K562 (cell line): ENCODE measurements around the gene CUTA. TPM values are rescaled to one million over a fixed set of nuclear protein-coding genes. Genes with fewer than 3 reads are reported as not detected.

Experiments used
- ARNT ChIP-seq, 2 experiments: fragments of 450-650 bp; IDR thresholded peaks; 2 replicates each; pipeline ENCODE4 v1.6.1; 2016; ENCODE audit warnings: mild to moderate bottlenecking in 1 of 2
- CTCF ChIP-seq, 3 experiments: IDR thresholded peaks in 2 of 3; conservative IDR thresholded peaks in 1 of 3; 2 replicates each; pipeline ENCODE4 v1.5.1; 2011 to 2012; ENCODE audit warnings: low read length in 3 of 3, mild to moderate bottlenecking in 3 of 3, control low read depth in 2 of 3, improper control_type of control experiment in 1 of 3, inconsistent platforms in 1 of 3, low read depth in 1 of 3, mixed read lengths in 1 of 3, moderate library complexity in 1 of 3; ENCODE audit not compliant: insufficient read depth in 2 of 3
- DLX4 ChIP-seq: fragments of 250-450 bp; sonication (Bioruptor Pico); IDR thresholded peaks from 2 replicates; pipeline ENCODE4 v1.6.1; 2021; ENCODE audit warnings: mild to moderate bottlenecking
- E2F4 ChIP-seq: sonication (generic); formaldehyde crosslinking; IDR thresholded peaks from 2 replicates; pipeline ENCODE4 v1.8.0; 2022; ENCODE audit warnings: mild to moderate bottlenecking, low read depth, missing genetic modification reagents
- HCFC1 ChIP-seq: IDR thresholded peaks from 2 replicates; pipeline ENCODE4 v1.6.1; 2012; ENCODE audit warnings: low read depth, low read length, improper control_type of control experiment
- HNRNPL ChIP-seq: fragments of 200-400 bp; formaldehyde crosslinking; IDR thresholded peaks from 2 replicates; pipeline ENCODE4 v1.6.1; 2017; ENCODE audit warnings: low read depth, mild to moderate bottlenecking, low read length
- MEF2D ChIP-seq: conservative IDR thresholded peaks from 2 replicates; pipeline ENCODE4 v1.6.1; 2016; ENCODE audit warnings: low read depth, missing genetic modification characterization, missing compliant biosample characterization
- MYBL2 ChIP-seq, 2 experiments: fragments of 450-650 bp in 1 of 2; sonication (generic) in 1 of 2; formaldehyde crosslinking in 1 of 2; IDR thresholded peaks; 2 replicates each; pipeline versions ENCODE4 v1.6.1 to v1.8.1; 2017 to 2022; ENCODE audit warnings: borderline replicate concordance in 1 of 2, inconsistent platforms in 1 of 2, low read depth in 1 of 2, mild to moderate bottlenecking in 1 of 2, missing genetic modification reagents in 1 of 2, moderate library complexity in 1 of 2
- NCOA2 ChIP-seq, 2 experiments: fragments of 450-650 bp; IDR thresholded peaks; 2 replicates each; pipeline ENCODE4 v1.6.1; 2018; ENCODE audit warnings: mild to moderate bottlenecking in 2 of 2, moderate library complexity in 1 of 2; ENCODE audit not compliant: partially characterized antibody in 2 of 2
- RBM34 ChIP-seq: fragments of 200-400 bp; formaldehyde crosslinking; IDR thresholded peaks from 2 replicates; pipeline ENCODE4 v1.6.1; 2018; ENCODE audit warnings: low read length, borderline replicate concordance; ENCODE audit not compliant: insufficient read depth
- TSC22D4 ChIP-seq: fragments of 450-650 bp; IDR thresholded peaks from 2 replicates; pipeline ENCODE4 v1.6.1; 2016; ENCODE audit warnings: missing genetic modification characterization, missing biosample characterization, control low read depth
- ZNF124 ChIP-seq: sonication (generic); formaldehyde crosslinking; IDR thresholded peaks from 2 replicates; pipeline ENCODE4 v1.8.1; 2022; ENCODE audit warnings: missing genetic modification reagents
- ZNF589 ChIP-seq: fragments of 200-800 bp; sonication (Bioruptor generic); IDR thresholded peaks from 2 replicates; pipeline ENCODE4 v1.6.1; 2016; ENCODE audit warnings: low read depth, missing genetic modification characterization, missing compliant biosample characterization
- ZNF766 ChIP-seq: fragments of 200-800 bp; sonication (Bioruptor generic); conservative IDR thresholded peaks from 2 replicates; pipeline ENCODE4 v1.6.1; 2016; ENCODE audit warnings: missing genetic modification characterization, missing compliant biosample characterization
- polyA plus RNA-seq, 8 experiments: library from polyadenylated mRNA; depleted of rRNA in 4 of 8; stranded (reverse) in 5 of 8; unstranded in 3 of 8; fragments of >200 nt; fragmentation: Nextera tagmentation in 2 of 8; fragmentation: Illumina TruSeq in 1 of 8; extraction: Ambion mirVana in 2 of 8; extraction: Trizol in 1 of 8; gene quantifications; 2 replicates each; pipeline versions ENCODE4 v1.2.1 to v1.2.3, GENCODE V29; 2011 to 2014; ENCODE audit warnings: inconsistent platforms in 1 of 8, missing spikeins in 1 of 8
- total RNA-seq, 7 experiments: library from RNA; depleted of rRNA in 6 of 7; stranded (reverse); fragments of >200 nt in 6 of 7; fragmentation: Illumina TruSeq in 2 of 7; extraction: Trizol in 2 of 7; gene quantifications; 2 replicates each; pipeline versions ENCODE4 v1.2.1 to v1.2.3, GENCODE V29; 2011 to 2021; ENCODE audit warnings: low replicate concordance in 1 of 7

CUTA gene
- total and polyA plus RNA-seq, 9 of the 15 experiments (the other 6 are each of a cell fraction or from before 2014, with no cell fraction given) = 166 to 682 (median 310) TPM

DNA sequence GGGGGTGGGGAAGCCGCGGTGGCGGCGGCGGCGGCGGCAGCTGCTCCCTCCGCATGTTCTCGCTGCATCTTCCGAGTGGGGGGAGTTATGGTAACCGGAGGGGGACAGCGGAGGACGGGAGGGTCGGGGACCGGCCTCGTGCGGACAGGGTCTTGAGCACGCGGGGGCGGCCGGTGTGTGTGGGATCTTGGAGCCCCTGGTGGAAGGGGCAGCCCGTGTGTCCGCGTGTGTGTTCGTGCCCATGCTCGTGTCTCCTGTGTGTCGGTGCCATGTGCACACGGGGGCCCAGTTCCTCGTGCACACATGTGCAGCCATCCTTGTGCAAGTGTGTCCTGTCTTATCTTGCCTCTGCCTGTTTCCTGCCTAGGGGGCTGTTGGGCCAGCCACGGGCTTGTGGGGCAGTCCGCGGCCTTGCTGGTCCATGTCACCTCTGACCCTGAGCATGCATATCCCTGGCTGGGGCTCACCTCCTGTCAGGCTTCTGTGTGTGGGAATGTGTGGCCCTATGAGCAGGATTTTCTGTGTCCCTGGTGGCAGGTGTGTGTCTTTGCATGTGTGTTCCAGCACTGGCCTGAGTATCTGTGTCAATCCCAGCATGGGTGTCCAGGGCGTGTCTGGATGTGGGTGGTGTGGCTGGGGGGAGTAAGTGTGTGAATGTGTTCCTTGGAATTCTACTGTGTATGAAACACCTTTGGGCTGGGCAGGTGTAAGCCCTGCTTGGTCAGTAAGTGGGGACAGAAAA, 10.5 kb upstream of the CUTA start (continued):
- TF ChIP-seq ZNF124 = peak; percentile 91; the same call in 1 of the 2 replicates
- 0 out of 2 replicates have a peak, but pooled peaks have one; percentile 44 for TF ChIP-seq HCFC1
- TF ChIP-seq CTCF (IDR thresholded peaks at IDR 0.05 in 2 of 3, conservative IDR thresholded peaks at IDR 0.05 in 1 of 3; ENCODE audit: insufficient read depth in 2 of 3, low read depth in 1 of 3, low read length in 3 of 3) = peak; percentile 50 to 75 (median 55)
- TF ChIP-seq RBM34 = no peak
- peak; percentile 32; the same call in 1 of the 2 replicates for TF ChIP-seq ZNF766 (CRISPR knock-in tag)
- TF ChIP-seq NCOA2 (IDR thresholded peaks at IDR 0.05; ENCODE audit: partially characterized antibody in 2 of 2) = no peak
- no peak for TF ChIP-seq MEF2D (tag)
- TF ChIP-seq TSC22D4 = no peak
- TF ChIP-seq ZNF589 (CRISPR knock-in tag) = peak; percentile 80; the same call in 1 of the 2 replicates
- 0 out of 4 replicates have a peak, but pooled peaks of 1 of the 2 experiments have one; percentile 28 for TF ChIP-seq ARNT (IDR thresholded peaks at IDR 0.05)
- TF ChIP-seq DLX4 (CRISPR knock-in tag) = no peak
- no peak for TF ChIP-seq HNRNPL
- TF ChIP-seq MYBL2 (IDR thresholded peaks at IDR 0.05; ENCODE audit: low read depth) = no peak
- peak; percentile 65; the same call in 1 of the 2 replicates for TF ChIP-seq MYBL2 (CRISPR knock-in tag; IDR thresholded peaks at IDR 0.05; ENCODE audit: borderline replicate concordance)
- peak; percentile 85; the same call in 1 of the 2 replicates for TF ChIP-seq E2F4 (CRISPR knock-in tag)
